Activated naive CD4-positive, alpha-beta T cell treated with anti-CD3 and anti-CD28 coated beads, Interleukin-2, amount 50 U/mL, for 24 hours (primary cell): ENCODE data around the gene UGT2B11.
"Not testable (repeated sequence)": the region's sequence is repeated elsewhere in the genome, so short reads cannot be mapped to it uniquely, and the experiment has no call there.

Experiments
- H3K27ac Mint-ChIP-seq: one replicate; pipeline ENCODE4 v1.8.0; 2021; ENCODE audit warnings: mild to moderate bottlenecking, mixed read lengths
- H3K27me3 Mint-ChIP-seq: one replicate; pipeline ENCODE4 v1.8.0; 2021; ENCODE audit warnings: mixed read lengths
- H3K36me3 Mint-ChIP-seq: one replicate; pipeline ENCODE4 v1.8.0; 2021; ENCODE audit warnings: mixed read lengths
- H3K4me1 Mint-ChIP-seq: one replicate; pipeline ENCODE4 v1.8.0; 2021; ENCODE audit warnings: mixed read lengths
- H3K4me3 Mint-ChIP-seq: one replicate; pipeline ENCODE4 v1.8.0; 2021; ENCODE audit warnings: mild to moderate bottlenecking, mixed read lengths
- H3K9me3 Mint-ChIP-seq: one replicate; pipeline ENCODE4 v1.8.0; 2021; ENCODE audit warnings: mixed read lengths

The UGT2B11 gene

GRCh38 chr4:69190621-69191020 is 23.9 kb downstream of the UGT2B11 start:
- H3K27me3 Mint-ChIP-seq, H3K4me1 Mint-ChIP-seq, H3K36me3 Mint-ChIP-seq, H3K4me3 Mint-ChIP-seq, H3K9me3 Mint-ChIP-seq, H3K27ac Mint-ChIP-seq: not testable (repeated sequence)

- not testable (repeated sequence) for H3K27me3 Mint-ChIP-seq
Observed at GRCh38 chr4:69181519-69182169, 32.9 kb downstream of the UGT2B11 start.

DNA sequence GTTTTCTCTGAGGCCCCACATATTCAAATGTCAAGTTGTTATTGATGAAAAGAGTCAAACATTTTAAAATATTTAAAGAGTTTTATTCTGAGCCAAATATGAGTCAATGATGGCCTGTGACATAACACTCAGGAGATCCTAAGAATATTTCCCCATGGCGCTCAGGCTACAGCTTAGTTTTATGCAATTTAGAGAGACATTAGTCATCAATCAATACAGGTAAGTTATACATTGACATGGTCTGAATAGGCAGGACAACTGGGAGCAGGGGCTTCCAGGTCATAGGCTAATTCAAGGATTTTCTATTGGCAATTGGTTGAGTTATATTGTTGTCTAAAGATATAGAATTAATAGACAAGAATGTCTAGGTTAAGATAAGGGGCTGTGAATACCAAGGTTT is 34.7 kb downstream of the UGT2B11 start:
- H3K4me1 Mint-ChIP-seq, H3K36me3 Mint-ChIP-seq, H3K27me3 Mint-ChIP-seq, H3K27ac Mint-ChIP-seq, H3K9me3 Mint-ChIP-seq, H3K4me3 Mint-ChIP-seq: not testable (repeated sequence)

More at GRCh38 chr4:69181519-69182169, 32.9 kb downstream of the UGT2B11 start:
- H3K4me3 Mint-ChIP-seq, H3K4me1 Mint-ChIP-seq, H3K9me3 Mint-ChIP-seq, H3K27ac Mint-ChIP-seq, H3K36me3 Mint-ChIP-seq: not testable (repeated sequence)

- H3K4me3 Mint-ChIP-seq, H3K36me3 Mint-ChIP-seq, H3K27me3 Mint-ChIP-seq, H3K27ac Mint-ChIP-seq, H3K9me3 Mint-ChIP-seq, H3K4me1 Mint-ChIP-seq: not testable (repeated sequence)
Observed at GRCh38 chr4:69178751-69179205, 35.8 kb downstream of the UGT2B11 start.

DNA sequence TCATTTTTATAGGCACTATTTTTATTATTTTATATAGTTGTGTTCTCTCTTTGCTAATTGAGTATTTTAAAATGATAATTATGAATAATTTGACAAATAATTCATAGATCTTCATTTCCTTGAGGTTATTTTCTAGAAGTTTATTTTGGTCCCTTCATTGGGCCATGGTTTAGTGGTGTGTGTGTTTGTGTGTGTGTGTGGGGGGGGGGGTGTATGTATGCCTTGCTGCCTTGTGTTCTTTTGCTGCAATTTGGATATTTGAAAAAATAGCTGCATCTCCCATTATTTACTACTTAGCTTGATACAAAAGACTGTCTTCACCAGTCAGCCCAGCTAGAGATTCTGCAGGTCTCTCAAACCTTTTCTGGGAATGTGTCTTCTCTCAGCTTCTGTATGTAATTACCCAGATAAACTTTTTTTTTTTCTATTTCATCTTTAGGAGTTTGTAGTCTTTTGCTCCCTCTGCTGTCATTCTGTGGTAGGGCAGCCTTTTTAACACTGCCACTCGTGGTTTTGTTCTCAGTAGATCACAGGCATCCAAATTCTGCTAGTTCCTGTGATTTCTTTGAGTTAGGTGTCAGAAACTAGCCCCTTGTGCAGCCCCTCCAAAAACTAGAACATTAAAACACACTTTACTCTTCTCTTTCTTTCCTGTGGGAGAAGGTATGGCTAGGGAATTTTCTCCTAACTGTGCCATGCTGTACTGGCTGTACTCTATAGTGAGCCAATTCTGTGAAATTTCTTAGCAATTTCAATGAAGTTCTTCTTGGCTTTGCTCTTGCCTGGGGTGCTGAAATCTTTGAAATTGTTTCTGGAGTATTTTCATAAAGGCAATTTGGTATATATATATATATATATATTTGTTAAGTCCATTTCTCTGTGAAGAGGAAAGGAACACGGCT is 44.1 kb downstream of the UGT2B11 start:
- not testable (repeated sequence) for H3K9me3 Mint-ChIP-seq, H3K36me3 Mint-ChIP-seq, H3K27ac Mint-ChIP-seq, H3K4me1 Mint-ChIP-seq, H3K4me3 Mint-ChIP-seq, H3K27me3 Mint-ChIP-seq

- H3K27me3 Mint-ChIP-seq, H3K36me3 Mint-ChIP-seq, H3K4me1 Mint-ChIP-seq, H3K27ac Mint-ChIP-seq, H3K4me3 Mint-ChIP-seq, H3K9me3 Mint-ChIP-seq: not testable (repeated sequence)
Observed at GRCh38 chr4:69169171-69169570, 45.4 kb downstream of the UGT2B11 start.

DNA sequence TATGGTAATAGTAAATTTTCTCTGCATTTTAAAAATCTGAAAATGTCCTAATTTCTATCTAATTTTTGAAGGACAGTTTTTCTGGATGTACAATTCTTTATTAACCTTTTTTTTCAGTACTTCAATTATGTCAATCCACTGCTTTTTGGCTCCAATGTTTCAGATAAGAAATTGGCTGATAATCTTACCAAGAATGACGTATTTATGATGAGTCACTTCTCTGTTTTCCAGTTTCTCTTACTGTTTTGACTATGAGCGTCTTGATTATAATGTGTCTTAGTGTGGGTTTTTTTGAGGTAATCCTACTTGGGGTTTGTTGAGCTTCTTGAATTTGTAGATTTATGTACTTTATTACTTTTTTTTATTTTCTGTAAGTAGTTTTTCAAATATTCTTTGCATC is 47.2 kb downstream of the UGT2B11 start:
- Mint-ChIP-seq H3K27ac (no peak overlapping the region), H3K4me3 (no peak overlapping the region), H3K4me1 (no peaks in the 10 kb centered on the region), H3K9me3 (peaks cover 6% of the 10 kb centered on the region), H3K27me3 (no peaks in the 10 kb centered on the region), H3K36me3 (no peaks in the 10 kb centered on the region)

DNA sequence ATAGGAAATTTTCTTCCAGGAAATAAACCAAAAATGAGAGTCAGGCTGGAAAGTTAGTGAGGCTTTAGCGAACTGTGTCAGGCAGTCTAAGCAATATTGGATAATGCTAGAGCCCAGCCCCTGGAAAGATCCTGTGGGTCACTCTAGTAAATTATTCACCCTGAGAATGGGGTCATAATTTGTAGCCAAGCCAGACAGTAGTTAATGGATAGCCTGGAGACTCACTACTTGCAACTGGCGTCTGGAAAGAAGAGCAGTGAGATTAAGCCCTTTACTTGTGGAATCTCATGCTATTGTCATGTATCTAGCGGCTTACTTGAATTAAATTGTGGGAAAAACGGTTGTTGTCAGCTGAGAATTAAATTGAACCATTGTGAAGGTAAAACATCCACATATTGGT is 48.2 kb downstream of the UGT2B11 start:
- not testable (repeated sequence) for H3K4me3 Mint-ChIP-seq, H3K4me1 Mint-ChIP-seq, H3K27ac Mint-ChIP-seq, H3K27me3 Mint-ChIP-seq, H3K9me3 Mint-ChIP-seq, H3K36me3 Mint-ChIP-seq

DNA sequence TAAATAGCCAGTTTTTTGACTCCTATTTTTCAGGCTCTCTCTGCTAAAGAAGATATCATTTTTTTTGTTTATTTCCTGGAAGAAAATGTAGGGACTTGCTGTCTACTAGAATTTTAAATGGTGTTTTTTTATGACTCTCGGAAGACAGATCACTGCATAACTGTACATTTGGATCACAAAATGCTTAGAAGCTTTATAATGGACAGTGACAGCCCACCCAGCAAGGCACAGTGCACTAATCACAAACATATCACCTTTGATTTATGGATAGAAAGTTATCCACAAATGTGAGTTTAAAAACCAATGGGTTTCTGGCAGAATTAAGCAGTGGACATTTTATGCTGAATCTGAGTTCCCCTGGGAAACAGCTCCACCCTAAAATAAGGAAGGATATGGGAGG is 48.8 kb downstream of the UGT2B11 start:
- not testable (repeated sequence) for H3K4me1 Mint-ChIP-seq, H3K9me3 Mint-ChIP-seq, H3K27ac Mint-ChIP-seq, H3K36me3 Mint-ChIP-seq, H3K4me3 Mint-ChIP-seq, H3K27me3 Mint-ChIP-seq

DNA sequence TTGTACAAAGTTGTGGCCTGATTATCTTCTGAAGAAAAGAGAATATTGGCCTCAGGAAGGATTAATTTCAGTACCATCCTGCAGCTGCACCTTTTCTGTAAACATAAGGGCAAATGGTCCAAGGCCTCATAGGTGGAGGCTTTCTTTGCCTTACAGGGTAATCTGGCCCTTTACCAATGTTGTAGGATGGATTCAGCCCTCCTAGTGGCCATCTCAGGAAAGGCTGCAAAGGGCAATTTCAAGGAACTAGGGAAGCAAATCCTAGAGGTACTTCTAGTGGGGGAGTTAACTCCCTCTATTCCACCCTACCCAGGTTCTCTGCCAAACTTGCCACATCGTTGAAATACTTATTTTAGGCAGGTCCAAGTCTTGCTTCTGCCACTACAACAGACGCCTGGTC is 57.6 kb downstream of the UGT2B11 start:
- Mint-ChIP-seq H3K36me3 (no peaks in the 10 kb centered on the region), H3K27ac (no peak overlapping the region), H3K4me3 (no peak overlapping the region), H3K4me1 (no peaks in the 10 kb centered on the region), H3K9me3 (no peaks in the 10 kb centered on the region), H3K27me3 (no peaks in the 10 kb centered on the region)

DNA sequence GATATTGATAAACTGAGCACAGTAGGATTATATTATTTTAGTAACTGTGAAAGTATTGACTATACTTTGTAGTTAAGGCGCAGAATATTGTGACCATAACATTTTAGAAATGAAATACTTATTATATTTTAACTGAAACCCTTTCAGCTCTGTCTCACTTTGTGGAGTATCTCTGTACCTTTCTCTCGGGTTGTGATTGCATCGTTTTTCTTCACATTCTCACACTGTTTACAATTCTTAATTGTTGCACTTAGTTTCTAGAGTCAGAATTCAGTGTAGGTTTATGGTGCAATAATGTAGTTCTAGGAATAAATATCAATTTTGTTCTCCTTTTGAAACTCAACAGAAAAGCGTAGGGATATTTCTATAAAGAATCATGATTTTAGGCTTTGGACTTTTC is 60.5 kb downstream of the UGT2B11 start:
- Mint-ChIP-seq H3K36me3 (no peaks in the 10 kb centered on the region), H3K4me1 (no peaks in the 10 kb centered on the region), H3K4me3 (no peak overlapping the region), H3K27ac (no peak overlapping the region), H3K9me3 (no peaks in the 10 kb centered on the region), H3K27me3 (no peaks in the 10 kb centered on the region)
